Left ventricle myocardium inferior (tissue), 1 donor: ENCODE measurements around the gene ZFHX3. TPM values are rescaled to one million over a fixed set of nuclear protein-coding genes. Genes with fewer than 3 reads are reported as not detected.

Experiments used
- DNase-seq: peaks from one replicate; pipeline ENCODE4 v3.0.0-alpha.2; 2020
- H3K27ac ChIP-seq: fragments of 200-600 bp; replicated peaks from 2 replicates; pipeline ENCODE4 v1.8.0; 2021
- H3K27me3 ChIP-seq: fragments of 200-600 bp; 2 replicates; pipeline ENCODE4 v1.8.0; 2021; ENCODE audit warnings: low read depth
- H3K36me3 ChIP-seq: fragments of 200-600 bp; 2 replicates; pipeline ENCODE4 v1.8.0; 2021
- H3K4me1 ChIP-seq: fragments of 200-600 bp; 2 replicates; pipeline ENCODE4 v1.8.0; 2021
- H3K4me3 ChIP-seq: fragments of 200-600 bp; 2 replicates; pipeline ENCODE4 v1.8.0; 2021; ENCODE audit warnings: mild to moderate bottlenecking, moderate library complexity
- H3K9me3 ChIP-seq: fragments of 200-600 bp; replicated peaks from 2 replicates; pipeline ENCODE4 v1.8.0; 2021
- intact Hi-C: fragments of 100-400 bp; cut with micrococcal nuclease; formaldehyde crosslinking; loops from one replicate; pipeline ENCODE4 v1.11.0; 2022
- total RNA-seq: library from RNA; stranded (reverse); fragmentation: NEBNext Ultra II Directional; extraction: Animal tissue kit (Norgen Biotek cat#: 25700); gene quantifications from one replicate; pipeline ENCODE4 v1.2.1, GENCODE V29; 2021
- TF ChIP-seq, protein P1 (sequence below): fragments of 200-600 bp; IDR thresholded peaks from 2 replicates; pipeline ENCODE4 v1.8.0; 2021; ENCODE audit warnings: antibody characterized with exemption, mild to moderate bottlenecking, borderline replicate concordance
- donor health status: DM: no; HTN: yes; CAD: no; lungs with severe emphysema.

Gene ZFHX3
- total RNA-seq, 1 donor from 2014 or later, result 9.6 TPM

DNA sequence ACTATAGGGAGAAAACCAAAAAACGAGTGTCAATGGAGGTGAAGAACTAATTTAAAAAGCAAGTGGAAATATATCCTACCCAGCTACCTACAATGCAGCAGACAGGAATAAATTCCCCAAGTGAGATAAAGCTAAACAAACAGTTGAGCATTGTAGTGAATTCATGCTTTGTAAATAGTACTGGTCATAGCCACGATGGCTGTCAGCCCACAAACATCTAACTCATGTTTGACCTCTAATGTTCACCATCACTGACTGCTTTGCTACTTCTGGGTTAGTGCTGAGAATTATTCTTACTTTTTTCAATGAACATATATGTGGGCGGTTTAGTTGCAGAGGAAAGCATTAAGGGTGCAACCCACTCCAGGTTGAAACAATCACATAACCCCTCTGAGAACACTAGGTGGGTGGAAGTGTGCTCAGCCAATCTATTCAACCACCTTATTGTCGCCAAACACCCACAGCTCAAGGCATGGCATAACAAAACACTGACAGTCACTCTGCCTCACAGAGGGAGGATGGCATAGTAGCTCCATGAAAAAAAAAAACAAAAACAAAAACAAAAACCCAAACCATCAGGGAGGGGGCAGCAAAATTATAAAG lies 264.1 kb downstream of the ZFHX3 start:
- intact Hi-C loops, result no loop called here
- Histone ChIP-seq H3K4me3 (no peak overlapping the region), H3K4me1 (peaks cover 10% of the 10 kb centered on the region), H3K27ac (no peak overlapping the region), H3K9me3 (no peaks in the 10 kb centered on the region), H3K36me3 (peaks cover 5% of the 10 kb centered on the region), H3K27me3 (no peaks in the 10 kb centered on the region)
- no peak for DNase-seq
- TF ChIP-seq, protein P1, sequence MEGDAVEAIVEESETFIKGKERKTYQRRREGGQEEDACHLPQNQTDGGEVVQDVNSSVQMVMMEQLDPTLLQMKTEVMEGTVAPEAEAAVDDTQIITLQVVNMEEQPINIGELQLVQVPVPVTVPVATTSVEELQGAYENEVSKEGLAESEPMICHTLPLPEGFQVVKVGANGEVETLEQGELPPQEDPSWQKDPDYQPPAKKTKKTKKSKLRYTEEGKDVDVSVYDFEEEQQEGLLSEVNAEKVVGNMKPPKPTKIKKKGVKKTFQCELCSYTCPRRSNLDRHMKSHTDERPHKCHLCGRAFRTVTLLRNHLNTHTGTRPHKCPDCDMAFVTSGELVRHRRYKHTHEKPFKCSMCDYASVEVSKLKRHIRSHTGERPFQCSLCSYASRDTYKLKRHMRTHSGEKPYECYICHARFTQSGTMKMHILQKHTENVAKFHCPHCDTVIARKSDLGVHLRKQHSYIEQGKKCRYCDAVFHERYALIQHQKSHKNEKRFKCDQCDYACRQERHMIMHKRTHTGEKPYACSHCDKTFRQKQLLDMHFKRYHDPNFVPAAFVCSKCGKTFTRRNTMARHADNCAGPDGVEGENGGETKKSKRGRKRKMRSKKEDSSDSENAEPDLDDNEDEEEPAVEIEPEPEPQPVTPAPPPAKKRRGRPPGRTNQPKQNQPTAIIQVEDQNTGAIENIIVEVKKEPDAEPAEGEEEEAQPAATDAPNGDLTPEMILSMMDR, result no peak

DNA sequence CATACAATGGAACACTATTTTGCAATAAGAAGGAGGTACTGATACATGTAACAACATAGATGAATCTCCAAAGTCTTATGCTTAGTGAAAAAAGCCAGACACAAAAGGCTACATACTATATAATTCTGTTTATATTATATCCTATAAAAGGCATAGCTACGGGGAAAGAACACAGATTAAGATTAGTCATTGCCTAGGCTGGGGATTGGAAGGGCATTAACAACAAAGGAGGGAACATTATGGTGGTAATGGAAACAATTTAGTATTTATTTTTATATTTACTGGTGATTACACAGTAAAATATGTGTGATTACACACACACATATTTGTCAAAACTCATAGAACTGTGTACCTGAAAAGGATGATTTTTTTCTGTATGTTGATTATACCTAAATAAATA lies 278.1 kb downstream of the ZFHX3 start:
- Histone ChIP-seq H3K36me3 (no peaks in the 10 kb centered on the region), H3K4me3 (no peak overlapping the region), H3K27me3 (no peaks in the 10 kb centered on the region), H3K4me1 (no peaks in the 10 kb centered on the region), H3K27ac (no peak overlapping the region), H3K9me3 (peaks cover 11% of the 10 kb centered on the region)
- intact Hi-C loops, result no loop called here
- TF ChIP-seq, protein P1, result no peak
- DNase-seq, result no peak

DNA sequence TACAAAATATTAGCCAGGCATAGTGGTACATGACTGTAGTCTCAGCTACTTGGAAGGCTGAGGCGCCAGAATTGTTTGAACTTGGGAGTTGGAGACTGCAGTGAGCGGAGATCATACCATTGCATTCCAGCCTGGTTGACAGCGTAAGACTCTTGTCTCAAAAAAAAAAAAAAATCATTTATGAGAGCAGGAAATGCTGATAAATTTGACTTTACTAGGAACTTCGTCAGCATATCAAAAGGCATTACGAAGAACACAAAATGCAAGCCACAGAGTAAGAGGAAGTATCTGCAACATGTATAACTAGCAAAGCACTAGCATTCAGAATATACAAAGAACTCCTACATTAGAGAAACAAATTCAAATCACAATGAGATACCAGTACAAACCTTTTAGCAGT lies 279.3 kb downstream of the ZFHX3 start:
- no peak for DNase-seq
- Histone ChIP-seq H3K27me3 (no peaks in the 10 kb centered on the region), H3K4me3 (no peak overlapping the region), H3K36me3 (no peaks in the 10 kb centered on the region), H3K27ac (no peak overlapping the region), H3K4me1 (no peaks in the 10 kb centered on the region), H3K9me3 (peaks cover 11% of the 10 kb centered on the region)
- intact Hi-C loops, result no loop called here
- TF ChIP-seq, protein P1, result no peak

GRCh38 chr16:72766506-72766905 lies 281.4 kb downstream of the ZFHX3 start:
- DNase-seq, result no peak
- Histone ChIP-seq H3K36me3 (no peaks in the 10 kb centered on the region), H3K4me3 (no peak overlapping the region), H3K27me3 (no peaks in the 10 kb centered on the region), H3K9me3 (peaks cover 11% of the 10 kb centered on the region), H3K4me1 (no peaks in the 10 kb centered on the region), H3K27ac (no peak overlapping the region)
- intact Hi-C loops, result no loop called here
- TF ChIP-seq, protein P1, result no peak

DNA sequence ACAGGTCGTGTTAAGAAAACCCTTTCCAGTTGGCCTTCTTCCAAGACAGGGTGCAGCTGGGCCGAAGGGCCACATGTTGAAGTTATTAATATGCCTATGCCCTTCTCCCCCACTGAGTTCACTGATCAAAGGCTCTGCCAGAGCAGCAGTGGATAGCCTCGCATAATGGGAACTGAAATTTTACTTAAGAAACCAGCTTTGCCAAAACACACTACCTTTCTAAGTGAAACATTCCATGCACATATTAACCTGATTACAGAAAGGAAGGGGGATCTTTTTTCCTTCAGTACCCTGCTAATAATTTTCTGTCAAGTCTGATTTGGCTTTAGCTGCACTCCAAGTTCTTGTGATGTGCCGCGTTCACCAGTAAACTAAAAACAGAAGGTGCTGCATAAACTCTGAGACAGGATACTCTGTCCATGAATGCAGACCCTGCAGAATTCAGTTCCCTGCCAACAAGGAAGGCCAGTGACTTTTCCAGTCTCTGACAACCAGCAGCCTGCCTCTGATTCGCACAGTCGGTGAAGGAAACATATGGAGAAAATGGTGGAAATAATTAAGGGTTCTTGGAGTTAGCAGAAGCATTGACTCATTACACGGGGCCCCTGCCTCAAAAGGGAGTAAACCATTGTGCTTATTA lies 283.8 kb downstream of the ZFHX3 start:
- DNase-seq, result no peak
- Histone ChIP-seq H3K4me1 (no peaks in the 10 kb centered on the region), H3K27me3 (no peaks in the 10 kb centered on the region), H3K36me3 (no peaks in the 10 kb centered on the region), H3K4me3 (no peak overlapping the region), H3K9me3 (peaks cover 6% of the 10 kb centered on the region), H3K27ac (no peak overlapping the region)
- intact Hi-C loops, result no loop called here
- TF ChIP-seq, protein P1, result no peak
